ENCODE measurements around the gene KIF4A.

- no peak for TF ChIP-seq CTCF (IDR thresholded peaks at IDR 0.05)
- no peak for TF ChIP-seq POLR2A (IDR thresholded peaks at IDR 0.05)
Observed at GRCh38 chrX:70453024-70453618, 163.2 kb downstream of the KIF4A start.
